ENCODE results near the gene LONRF3. TPM values are rescaled to one million over a fixed set of nuclear protein-coding genes. Genes with fewer than 3 reads are reported as not detected.

Gene LONRF3
- total RNA-seq, 2 experiments from 2014 or later = 0.50 to 0.73 TPM

Other genes starting within 250 kb of the LONRF3 start
- gene IL13RA1, start 247.0 kb upstream of the LONRF3 start, total RNA-seq = not detected
- gene ZCCHC12, start 150.8 kb upstream of the LONRF3 start, total RNA-seq = not detected
- not detected for gene CT47C1, start 98.4 kb downstream of the LONRF3 start, total RNA-seq
- gene KIAA1210, start 153.2 kb downstream of the LONRF3 start, total RNA-seq = not detected

All from activated CD4-positive, alpha-beta memory T cell treated with anti-CD3 and anti-CD28 coated beads, Interleukin-2, amount 10 ng/mL, durations not matched to agents 7 days and 5 days (primary cell).